Suprapubic skin (tissue), 4 donors: ENCODE data around the gene KRTCAP3. TPM values are rescaled to one million over a fixed set of nuclear protein-coding genes. Genes with fewer than 3 reads are reported as not detected.

ENCODE experiments used
- DNase-seq, 2 donors: peaks; one replicate each; pipeline ENCODE4 v3.0.0-alpha.2; 2019; ENCODE audit warnings: low spot score in 2 of 2
- H3K27ac ChIP-seq: fragments of 200-600 bp; sonication (generic); one replicate; pipeline ENCODE4 v1.5.1; 2019
- H3K27me3 ChIP-seq: fragments of 200-600 bp; sonication (generic); one replicate; pipeline ENCODE4 v1.5.1; 2019
- H3K36me3 ChIP-seq: fragments of 200-600 bp; sonication (generic); one replicate; pipeline ENCODE4 v1.5.1; 2019
- H3K4me1 ChIP-seq: fragments of 200-600 bp; sonication (generic); one replicate; pipeline ENCODE4 v1.5.1; 2019
- H3K4me3 ChIP-seq: fragments of 200-600 bp; sonication (generic); one replicate; pipeline ENCODE4 v1.5.1; 2019; ENCODE audit warnings: mild to moderate bottlenecking
- H3K9me3 ChIP-seq: fragments of 200-600 bp; sonication (generic); one replicate; pipeline ENCODE4 v1.5.1; 2019
- CTCF ChIP-seq, 2 donors: fragments of 200-600 bp in 1 of 2; fragments of 450-650 bp in 1 of 2; sonication (generic) in 1 of 2; IDR thresholded peaks; one replicate each; pipeline ENCODE4 v1.5.1; 2016 to 2019; ENCODE audit warnings: antibody characterized with exemption in 2 of 2, mild to moderate bottlenecking in 1 of 2, moderate library complexity in 1 of 2
- EP300 ChIP-seq: sonication (generic); formaldehyde crosslinking; IDR thresholded peaks from one replicate; pipeline ENCODE4 v1.6.1; 2017; ENCODE audit warnings: antibody characterized with exemption
- POLR2A ChIP-seq, 2 donors: fragments of 450-650 bp; IDR thresholded peaks; one replicate each; pipeline ENCODE4 v1.6.1; 2017; ENCODE audit warnings: antibody characterized with exemption in 2 of 2, mild to moderate bottlenecking in 2 of 2, moderate library complexity in 2 of 2
- POLR2AphosphoS5 ChIP-seq, 3 donors: sonication (generic); formaldehyde crosslinking; IDR thresholded peaks; one replicate each; pipeline ENCODE4 v1.6.1; 2017; ENCODE audit warnings: antibody characterized with exemption in 3 of 3
- WGBS: methylation state at CpG from one replicate; pipeline ENCODE4 v1.1.5; 2018; 5-methylcytosine and 5-hydroxymethylcytosine counted together
- total RNA-seq, 4 donors: library from RNA; depleted of rRNA; stranded (reverse); fragments of >200 nt; gene quantifications; one replicate each; pipeline ENCODE4 v1.1.0, GENCODE V29; 2016

Gene KRTCAP3
- total RNA-seq, 4 donors from 2014 or later = 31.0 to 50.1 (median 42.2) TPM

- H3K27ac ChIP-seq = peak overlapping the region; percentile 80
- H3K4me3 ChIP-seq = peak overlapping the region; percentile 92
- DNase-seq = no peak
- H3K4me1 ChIP-seq = peaks cover 26% of the 10 kb centered on the region
- H3K36me3 ChIP-seq = peaks cover 7% of the 10 kb centered on the region
- no peaks in the 10 kb centered on the region for H3K9me3 ChIP-seq
- H3K27me3 ChIP-seq = no peaks in the 10 kb centered on the region
- WGBS = under 1% methylated on average over 29 of the region's 33 CpGs
- TF ChIP-seq POLR2AphosphoS5 (IDR thresholded peaks at IDR 0.05) = no peak
- TF ChIP-seq CTCF (IDR thresholded peaks at IDR 0.05) = no peak
- no peak for TF ChIP-seq POLR2A (IDR thresholded peaks at IDR 0.05)
- TF ChIP-seq EP300 = no peak
These were observed 33.4 kb upstream of the KRTCAP3 start for GRCh38 chr2:27408601-27409320.

DNA sequence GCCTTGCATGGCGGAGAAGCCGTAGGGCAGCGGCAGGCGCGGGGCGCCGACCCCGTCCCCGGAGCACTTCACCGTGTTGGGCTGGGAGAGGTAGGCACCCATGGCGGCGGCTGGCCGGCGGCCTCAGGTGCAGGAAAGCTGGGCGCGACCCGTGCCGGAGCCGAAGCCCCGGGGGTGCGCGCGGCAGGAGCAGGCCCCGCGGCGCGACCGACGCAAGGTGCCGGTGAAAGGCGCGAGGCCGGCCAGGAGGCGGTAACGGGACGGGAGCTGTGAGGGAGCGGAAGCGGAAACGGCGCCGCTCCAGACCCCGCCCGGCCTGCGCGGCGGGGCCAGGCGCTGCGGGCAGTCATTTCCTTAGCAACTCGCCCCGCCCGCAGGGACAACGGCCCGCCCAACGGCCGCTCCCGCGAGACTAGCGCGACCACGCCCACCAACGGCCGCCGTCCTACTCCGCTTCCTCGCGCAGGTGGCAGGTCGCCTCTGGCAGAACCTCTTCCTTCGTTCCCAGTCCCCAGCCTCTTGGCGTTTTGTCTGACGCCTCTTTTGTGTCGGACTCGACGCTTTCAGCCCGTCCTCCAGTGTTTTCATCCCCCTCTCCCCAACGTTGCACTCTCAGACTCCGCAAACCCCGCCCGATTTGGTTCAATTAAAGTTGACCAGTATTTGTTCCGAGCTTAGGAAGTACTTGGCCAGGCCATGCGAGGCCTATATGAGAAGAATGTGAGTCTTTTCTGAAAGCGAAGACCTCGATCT, 32.7 kb upstream of the KRTCAP3 start, which contains the start of gene PPM1G:
PPM1G (minus strand) TSS at position 271 of the 753 bp plus-strand sequence; CDS start at position 102, 169 bp downstream.
- peaks cover 26% of the 10 kb centered on the region for H3K4me1 ChIP-seq
- peak in 2 of 3 donors; percentile 30 to 72 for TF ChIP-seq POLR2AphosphoS5 (IDR thresholded peaks at IDR 0.05)
- no peak for TF ChIP-seq EP300
- peaks cover 7% of the 10 kb centered on the region for H3K36me3 ChIP-seq
- under 1% methylated on average over 41 of the region's 82 CpGs for WGBS
- no peaks in the 10 kb centered on the region for H3K27me3 ChIP-seq
- H3K4me3 ChIP-seq = peak within 1 kb of the TSS; percentile 92
- DNase-seq = peak; percentile 96 to 97
- peak within 1 kb of the TSS; percentile 80 for H3K27ac ChIP-seq
- H3K9me3 ChIP-seq = no peaks in the 10 kb centered on the region

- Histone ChIP-seq H3K4me1 (peaks cover 20% of the 10 kb centered on the region), H3K36me3 (no peaks in the 10 kb centered on the region), H3K4me3 (no peak overlapping the region), H3K9me3 (no peaks in the 10 kb centered on the region), H3K27ac (no peak overlapping the region), H3K27me3 (no peaks in the 10 kb centered on the region)
- no peak for DNase-seq
- no peak for TF ChIP-seq POLR2AphosphoS5 (IDR thresholded peaks at IDR 0.05)
- TF ChIP-seq CTCF (IDR thresholded peaks at IDR 0.05) = no peak
- TF ChIP-seq EP300 = no peak
- TF ChIP-seq POLR2A (IDR thresholded peaks at IDR 0.05) = no peak
- WGBS = 83% methylated on average over 9 of the region's 9 CpGs
These were observed 29.6 kb upstream of the KRTCAP3 start for GRCh38 chr2:27412419-27413152.

- Histone ChIP-seq H3K27ac (no peak overlapping the region), H3K4me1 (no peaks in the 10 kb centered on the region), H3K27me3 (no peaks in the 10 kb centered on the region), H3K36me3 (no peaks in the 10 kb centered on the region), H3K9me3 (no peaks in the 10 kb centered on the region), H3K4me3 (no peak overlapping the region)
- WGBS = 94% methylated on average over 6 of the region's 6 CpGs
- TF ChIP-seq POLR2AphosphoS5 (IDR thresholded peaks at IDR 0.05) = no peak
- TF ChIP-seq POLR2A (IDR thresholded peaks at IDR 0.05) = no peak
- no peak for TF ChIP-seq CTCF (IDR thresholded peaks at IDR 0.05)
- TF ChIP-seq EP300 = no peak
- no peak for DNase-seq
These were observed 26.0 kb upstream of the KRTCAP3 start for GRCh38 chr2:27416151-27416550.

DNA sequence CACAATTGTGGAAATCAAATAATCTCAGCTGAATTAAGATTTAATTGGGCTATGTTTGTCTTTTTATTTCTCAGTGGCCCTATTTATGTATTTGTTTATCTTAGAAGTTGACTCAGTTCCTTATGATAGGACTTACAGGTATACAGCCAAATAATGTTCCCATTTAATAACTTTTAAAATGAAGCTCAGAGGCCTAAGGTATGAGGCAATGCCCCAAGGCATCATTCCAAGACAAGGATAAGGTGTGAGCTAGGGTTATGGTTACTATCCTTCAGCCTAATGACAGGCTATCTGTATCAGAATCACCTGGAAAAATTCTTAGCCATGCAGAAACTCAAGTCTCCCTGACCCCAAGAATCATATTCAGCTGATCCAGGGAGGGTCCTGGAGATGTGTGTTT, 21.2 kb upstream of the KRTCAP3 start:
- H3K36me3 ChIP-seq = no peaks in the 10 kb centered on the region
- no peaks in the 10 kb centered on the region for H3K4me1 ChIP-seq
- H3K27me3 ChIP-seq = no peaks in the 10 kb centered on the region
- H3K4me3 ChIP-seq = no peak overlapping the region
- H3K9me3 ChIP-seq = no peaks in the 10 kb centered on the region
- DNase-seq = no peak
- no peak overlapping the region for H3K27ac ChIP-seq
- TF ChIP-seq EP300 = no peak
- TF ChIP-seq POLR2AphosphoS5 (IDR thresholded peaks at IDR 0.05) = no peak
- TF ChIP-seq CTCF (IDR thresholded peaks at IDR 0.05) = no peak
